Coronary artery (tissue), 2 donors: ENCODE measurements around the gene EHD1.

Experiments
- DNase-seq: peaks from one replicate; pipeline ENCODE4 v3.0.0-alpha.2; 2017; ENCODE audit warnings: low spot score
- H3K27ac ChIP-seq, 2 donors: fragments of 200-600 bp; sonication (generic); one replicate each; pipeline ENCODE4 v1.5.1; 2016 to 2019
- H3K4me3 ChIP-seq: fragments of 200-600 bp; sonication (generic); 2 replicates; pipeline ENCODE4 v1.5.1; 2016; ENCODE audit warnings: mild to moderate bottlenecking, moderate library complexity
- TF ChIP-seq, protein P1 (sequence below): fragments of 200-600 bp; sonication (generic); IDR thresholded peaks from one replicate; pipeline ENCODE4 v1.5.1; 2019; ENCODE audit warnings: antibody characterized with exemption

EHD1 gene

DNA sequence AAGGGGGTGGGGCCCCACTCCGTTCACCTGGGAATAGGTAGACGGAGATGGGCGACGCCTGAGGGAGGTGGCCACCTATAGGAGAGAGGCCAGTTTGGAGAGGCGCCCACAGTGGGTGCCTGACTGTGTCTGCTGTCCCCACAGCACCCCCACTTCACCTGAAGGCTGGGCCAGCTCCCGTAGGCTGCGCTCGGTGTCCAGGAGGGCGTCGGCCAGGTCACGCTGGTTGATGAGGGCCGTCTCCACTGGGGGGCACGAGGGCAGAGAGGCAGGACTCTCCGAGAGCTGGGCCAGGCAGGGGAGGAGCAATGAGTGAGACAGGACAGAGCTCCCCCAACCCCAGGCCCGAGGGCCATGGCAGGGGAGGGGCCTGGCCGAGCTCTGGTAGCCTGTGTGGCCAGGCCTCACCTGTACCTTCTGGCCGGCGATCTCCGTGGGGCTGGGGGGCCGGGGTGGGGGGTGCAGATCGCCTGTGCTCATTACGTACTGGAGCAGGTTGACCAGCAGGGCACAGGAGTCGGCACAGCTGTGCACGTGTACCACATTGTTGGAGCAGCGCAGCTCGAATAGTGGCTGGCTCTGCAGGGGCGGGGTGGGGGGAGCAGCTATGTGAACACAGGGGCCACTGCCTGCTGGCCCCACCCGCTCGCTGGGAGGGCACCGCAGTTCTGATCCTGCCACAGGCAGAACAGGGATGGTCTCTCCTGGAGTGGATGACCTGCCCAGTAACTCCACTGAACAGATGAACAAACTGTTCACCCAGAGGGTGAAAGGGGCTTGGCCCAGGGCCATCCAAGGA lies 23.9 kb upstream of the EHD1 start:
- no peak for DNase-seq
- TF ChIP-seq, protein P1, sequence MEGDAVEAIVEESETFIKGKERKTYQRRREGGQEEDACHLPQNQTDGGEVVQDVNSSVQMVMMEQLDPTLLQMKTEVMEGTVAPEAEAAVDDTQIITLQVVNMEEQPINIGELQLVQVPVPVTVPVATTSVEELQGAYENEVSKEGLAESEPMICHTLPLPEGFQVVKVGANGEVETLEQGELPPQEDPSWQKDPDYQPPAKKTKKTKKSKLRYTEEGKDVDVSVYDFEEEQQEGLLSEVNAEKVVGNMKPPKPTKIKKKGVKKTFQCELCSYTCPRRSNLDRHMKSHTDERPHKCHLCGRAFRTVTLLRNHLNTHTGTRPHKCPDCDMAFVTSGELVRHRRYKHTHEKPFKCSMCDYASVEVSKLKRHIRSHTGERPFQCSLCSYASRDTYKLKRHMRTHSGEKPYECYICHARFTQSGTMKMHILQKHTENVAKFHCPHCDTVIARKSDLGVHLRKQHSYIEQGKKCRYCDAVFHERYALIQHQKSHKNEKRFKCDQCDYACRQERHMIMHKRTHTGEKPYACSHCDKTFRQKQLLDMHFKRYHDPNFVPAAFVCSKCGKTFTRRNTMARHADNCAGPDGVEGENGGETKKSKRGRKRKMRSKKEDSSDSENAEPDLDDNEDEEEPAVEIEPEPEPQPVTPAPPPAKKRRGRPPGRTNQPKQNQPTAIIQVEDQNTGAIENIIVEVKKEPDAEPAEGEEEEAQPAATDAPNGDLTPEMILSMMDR: no peak
- Histone ChIP-seq H3K27ac (no peak overlapping the region), H3K4me3 (no peak overlapping the region)

DNA sequence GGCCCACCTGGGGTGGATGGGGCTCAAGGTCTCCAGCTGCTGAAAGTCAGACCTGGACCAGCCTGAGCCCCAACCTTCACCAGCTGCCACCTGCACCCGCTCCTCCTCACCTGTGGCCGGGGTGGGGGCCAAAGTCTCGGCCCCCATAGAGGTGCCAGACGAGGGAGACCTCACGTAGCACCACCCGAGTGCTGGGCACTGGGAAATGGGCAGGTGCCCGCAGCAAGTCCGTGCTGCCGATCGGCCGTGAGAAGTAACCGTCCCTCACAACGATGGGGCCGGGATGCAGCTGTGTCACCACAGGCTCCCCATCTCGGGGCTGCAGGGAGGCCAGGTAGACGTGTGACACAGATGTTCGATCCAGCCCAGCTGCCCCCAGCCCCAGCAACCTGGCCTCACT lies 22.4 kb upstream of the EHD1 start:
- TF ChIP-seq, protein P1: no peak
- no peak for DNase-seq
- Histone ChIP-seq H3K27ac (no peak overlapping the region), H3K4me3 (no peak overlapping the region)

DNA sequence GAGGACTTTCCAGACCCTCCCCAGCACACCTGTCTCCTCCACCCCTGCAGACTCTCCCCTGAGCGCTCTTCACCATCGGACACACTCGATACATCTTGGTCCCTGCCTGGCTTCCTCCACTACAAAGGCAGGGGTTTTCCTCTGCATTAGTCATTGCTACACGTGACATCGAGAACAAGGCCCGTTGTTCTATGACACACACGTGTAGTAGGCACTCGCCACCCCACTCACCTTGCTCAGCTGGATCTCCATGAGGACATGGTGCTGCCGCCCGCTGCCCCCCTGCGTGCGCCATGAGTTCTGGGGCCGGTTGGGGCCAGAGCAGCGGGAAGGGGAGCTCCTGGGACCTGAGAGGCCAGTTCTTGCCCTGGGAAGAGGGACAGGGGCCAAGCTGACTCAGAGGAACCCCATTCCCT lies 21.9 kb upstream of the EHD1 start:
- TF ChIP-seq, protein P1: no peak
- Histone ChIP-seq H3K27ac (no peak overlapping the region), H3K4me3 (no peak overlapping the region)
- DNase-seq: no peak

DNA sequence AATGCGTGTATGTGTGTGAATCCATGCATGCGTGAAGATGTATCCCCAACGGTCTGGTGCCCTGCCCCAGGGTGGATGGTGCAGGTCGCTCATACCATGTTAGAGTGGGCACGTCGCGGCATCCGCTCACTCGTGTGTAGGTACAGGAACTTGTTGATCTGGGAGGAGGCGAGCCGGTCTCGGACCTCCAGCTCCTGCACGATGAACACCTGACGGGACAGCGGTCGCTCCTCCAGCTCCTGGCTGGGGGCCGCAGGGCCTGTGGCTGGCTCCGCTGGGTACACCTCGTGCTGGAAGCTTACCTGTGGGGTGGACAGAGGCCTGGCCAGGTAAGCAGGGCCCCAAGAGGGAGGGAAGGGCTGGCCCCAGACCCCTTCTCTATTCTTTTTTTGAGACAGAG lies 20.1 kb upstream of the EHD1 start:
- no peak overlapping the region for H3K27ac ChIP-seq
- TF ChIP-seq, protein P1: no peak
- H3K4me3 ChIP-seq: no peak overlapping the region
- no peak for DNase-seq

DNA sequence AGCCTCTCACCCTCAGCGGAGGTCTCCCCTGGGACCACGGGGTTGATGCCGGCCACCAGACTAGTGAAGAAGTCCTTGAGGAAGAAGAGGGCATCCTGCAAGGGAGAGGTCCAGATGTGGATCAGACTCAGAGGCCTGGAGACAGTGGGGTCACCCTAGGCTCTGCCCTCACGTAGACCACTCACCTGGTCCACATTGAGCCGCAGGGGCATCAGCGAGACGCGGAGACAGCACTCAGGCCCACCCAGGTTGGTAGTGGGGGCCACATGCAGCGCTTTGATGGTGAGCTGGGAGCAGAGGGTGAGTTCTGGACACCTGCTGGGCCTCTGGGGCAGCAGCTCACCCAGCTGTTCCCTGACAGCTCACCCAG lies 19.6 kb upstream of the EHD1 start:
- TF ChIP-seq, protein P1: no peak
- DNase-seq: no peak
- no peak overlapping the region for H3K4me3 ChIP-seq
- H3K27ac ChIP-seq: no peak overlapping the region

DNA sequence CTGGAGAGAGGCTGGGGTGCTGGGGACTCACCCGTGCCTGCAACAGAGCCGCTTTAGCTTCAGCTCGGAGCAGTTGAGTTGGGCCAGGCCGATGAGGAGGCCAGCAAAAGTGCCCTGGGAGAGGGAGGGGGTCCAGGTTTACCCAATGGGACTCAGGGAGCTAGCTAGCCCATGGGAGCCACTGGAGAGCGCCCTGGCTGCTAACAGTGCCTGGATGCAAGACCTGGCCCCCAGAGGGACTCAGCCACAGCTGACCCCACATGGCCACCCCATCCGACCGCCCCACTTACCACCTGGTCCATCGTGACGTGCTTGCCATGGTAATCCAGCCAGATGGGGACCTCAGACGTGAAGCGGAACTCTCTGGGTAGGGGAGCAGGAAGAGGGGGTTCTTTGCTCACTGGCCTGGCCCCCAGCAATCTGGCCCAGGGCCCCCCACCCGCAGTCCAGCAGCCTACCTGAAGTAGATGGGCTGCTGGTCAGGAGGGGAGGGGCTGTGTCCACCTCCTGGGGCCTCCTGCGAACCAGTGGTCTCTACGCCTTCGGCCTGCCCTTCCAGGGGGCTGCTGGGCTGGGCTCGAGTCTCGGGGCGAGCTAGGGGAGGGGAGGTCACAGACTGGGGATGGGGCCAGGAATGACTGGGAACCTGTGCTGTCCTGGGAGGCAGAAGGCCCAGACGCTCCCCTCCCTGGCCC lies 19.1 kb upstream of the EHD1 start:
- no peak overlapping the region for H3K27ac ChIP-seq
- no peak for DNase-seq
- no peak overlapping the region for H3K4me3 ChIP-seq
- TF ChIP-seq, protein P1: no peak

DNA sequence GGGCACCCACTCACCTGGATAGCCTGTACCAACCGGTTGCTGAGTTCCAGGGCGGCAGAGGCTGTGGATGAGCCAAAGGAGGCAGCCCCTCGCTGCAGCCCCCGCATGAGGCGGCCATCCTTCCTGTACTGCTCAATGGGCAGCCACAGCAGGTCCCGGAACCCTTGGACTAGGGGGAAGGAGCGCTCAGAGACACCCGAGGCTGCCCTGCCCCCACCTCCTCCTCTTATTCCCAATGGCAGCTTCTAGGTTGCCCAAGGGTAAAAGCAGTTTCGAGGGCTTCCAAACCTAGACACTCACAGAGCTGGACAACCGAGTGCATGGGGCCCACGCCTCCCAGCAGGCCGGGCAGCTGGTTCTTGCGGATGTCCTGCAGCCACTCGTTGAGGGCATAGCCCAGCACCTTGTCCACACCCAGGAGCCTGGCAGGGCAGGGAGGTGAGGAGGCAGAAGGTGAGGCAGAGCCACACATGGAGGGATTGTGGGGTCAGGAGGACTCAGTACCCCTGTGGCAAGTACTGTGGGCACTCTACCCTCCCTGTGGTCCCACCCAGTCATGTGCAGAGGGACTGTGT lies 18.1 kb upstream of the EHD1 start:
- no peak for DNase-seq
- H3K4me3 ChIP-seq: no peak overlapping the region
- no peak overlapping the region for H3K27ac ChIP-seq
- TF ChIP-seq, protein P1: no peak
